Prostate gland (tissue), 2 donors: ENCODE measurements around the gene PGF. TPM values are rescaled to one million over a fixed set of nuclear protein-coding genes. Genes with fewer than 3 reads are reported as not detected.
A peak's percentile ranks its signal among the peaks of the same experiment; 100 is the strongest.

Experiments used
- DNase-seq: peaks from one replicate; pipeline ENCODE4 v3.0.0-alpha.2; 2019; ENCODE audit warnings: low spot score
- H3K27ac ChIP-seq, 2 donors: fragments of 200-600 bp; sonication (generic); 2 replicates each; pipeline ENCODE4 v1.5.1; 2017 to 2019
- H3K27me3 ChIP-seq: fragments of 200-600 bp; sonication (generic); replicated peaks from 2 replicates; pipeline ENCODE4 v1.5.1; 2019; ENCODE audit not compliant: insufficient read depth
- H3K36me3 ChIP-seq, 2 donors: fragments of 200-600 bp; sonication (generic); 1 replicate in 1 of 2; 2 replicates in 1 of 2; pipeline versions ENCODE4 v1.5.1 to v1.8.1; 2017 to 2019
- H3K4me1 ChIP-seq: fragments of 200-600 bp; sonication (generic); replicated peaks from 2 replicates; pipeline ENCODE4 v1.5.1; 2019
- H3K4me3 ChIP-seq, 2 donors: fragments of 200-600 bp; sonication (generic); 2 replicates each; pipeline ENCODE4 v1.5.1; 2017 to 2019
- H3K9me3 ChIP-seq: fragments of 200-600 bp; sonication (generic); 2 replicates; pipeline ENCODE4 v1.5.1; 2017
- CTCF ChIP-seq, 4 experiments: fragments of 200-600 bp in 2 of 4; fragments of 450-650 bp in 2 of 4; sonication (generic) in 2 of 4; IDR thresholded peaks; 1 replicate in 3 of 4; 2 replicates in 1 of 4; pipeline ENCODE4 v1.5.1; 2016 to 2019; ENCODE audit warnings: antibody characterized with exemption in 4 of 4, mild to moderate bottlenecking in 2 of 4, moderate library complexity in 2 of 4
- POLR2A ChIP-seq: fragments of 450-650 bp; IDR thresholded peaks from one replicate; pipeline ENCODE4 v1.6.1; 2016; ENCODE audit warnings: antibody characterized with exemption, mild to moderate bottlenecking
- POLR2AphosphoS5 ChIP-seq: sonication (generic); formaldehyde crosslinking; IDR thresholded peaks from one replicate; pipeline ENCODE4 v1.6.1; 2017; ENCODE audit warnings: antibody characterized with exemption
- WGBS: methylation state at CpG from one replicate; pipeline ENCODE4 v1.1.5; 2018; 5-methylcytosine and 5-hydroxymethylcytosine counted together
- intact Hi-C: fragments of 100-400 bp; cut with DNase I; formaldehyde crosslinking; loops from one replicate; pipeline ENCODE4 v1.14.2; 2022
- total RNA-seq, 2 donors: library from RNA; depleted of rRNA; stranded (reverse); fragments of >200 nt; gene quantifications; one replicate each; pipeline ENCODE4 v1.1.0, GENCODE V29; 2016

Gene PGF
- total RNA-seq, 2 donors from 2014 or later, result 7.9 to 16.2 TPM

GRCh38 chr14:74921053-74921620 is 34.3 kb downstream of the PGF start:
- Histone ChIP-seq H3K9me3 (no peaks in the 10 kb centered on the region), H3K27ac (no peak overlapping the region), H3K4me1 (no peaks in the 10 kb centered on the region), H3K27me3 (no peaks in the 10 kb centered on the region), H3K4me3 (no peak overlapping the region), H3K36me3 (no peaks in the 10 kb centered on the region)
- intact Hi-C loops, result no loop called here
- TF ChIP-seq CTCF (IDR thresholded peaks at IDR 0.05) (no peak), POLR2AphosphoS5 (no peak), POLR2A (no peak)
- WGBS, result 95% methylated on average over 19 of the region's 19 CpGs
- DNase-seq, result no peak

- no peaks in the 10 kb centered on the region for H3K27me3 ChIP-seq
- H3K9me3 ChIP-seq, result no peaks in the 10 kb centered on the region
- no peaks in the 10 kb centered on the region for H3K4me1 ChIP-seq
- intact Hi-C loops, result no loop called here
- no peak overlapping the region for H3K27ac ChIP-seq
- 96% methylated on average over 4 of the region's 4 CpGs for WGBS
- H3K4me3 ChIP-seq, result no peak overlapping the region
- H3K36me3 ChIP-seq, result no peaks in the 10 kb centered on the region
- TF ChIP-seq CTCF (IDR thresholded peaks at IDR 0.05) (no peak), POLR2AphosphoS5 (no peak), POLR2A (no peak)
- no peak for DNase-seq
Observed at GRCh38 chr14:74920281-74920680, 35.1 kb downstream of the PGF start.

GRCh38 chr14:74919421-74920165 is 35.8 kb downstream of the PGF start:
- Histone ChIP-seq H3K36me3 (no peaks in the 10 kb centered on the region), H3K27me3 (no peaks in the 10 kb centered on the region), H3K4me3 (no peak overlapping the region), H3K27ac (no peak overlapping the region), H3K4me1 (no peaks in the 10 kb centered on the region), H3K9me3 (no peaks in the 10 kb centered on the region)
- WGBS, result 90% methylated on average over 22 of the region's 22 CpGs
- DNase-seq, result no peak
- intact Hi-C loops, result no loop called here
- TF ChIP-seq POLR2AphosphoS5, result no peak
- no peak for TF ChIP-seq POLR2A
- TF ChIP-seq CTCF (IDR thresholded peaks at IDR 0.05), result no peak

- Histone ChIP-seq H3K4me1 (no peaks in the 10 kb centered on the region), H3K9me3 (no peaks in the 10 kb centered on the region), H3K4me3 (no peak overlapping the region), H3K36me3 (no peaks in the 10 kb centered on the region), H3K27me3 (no peaks in the 10 kb centered on the region), H3K27ac (no peak overlapping the region)
- intact Hi-C loops, result no loop called here
- TF ChIP-seq CTCF (IDR thresholded peaks at IDR 0.05) (no peak), POLR2AphosphoS5 (no peak), POLR2A (no peak)
- 92% methylated on average over 8 of the region's 9 CpGs for WGBS
- no peak for DNase-seq
Observed at GRCh38 chr14:74918380-74918779, 37.0 kb downstream of the PGF start.

- intact Hi-C loops, result no loop called here
- no peak for TF ChIP-seq POLR2A
- peak; percentile 73 for TF ChIP-seq POLR2AphosphoS5
- Histone ChIP-seq H3K36me3 (no peaks in the 10 kb centered on the region), H3K4me3 (no peak overlapping the region), H3K4me1 (no peaks in the 10 kb centered on the region), H3K27ac (peak overlapping the region; percentile 2 to 47), H3K27me3 (no peaks in the 10 kb centered on the region), H3K9me3 (no peaks in the 10 kb centered on the region)
- peak; percentile 77 for DNase-seq
- WGBS, result 12% methylated on average over 13 of the region's 13 CpGs
Observed at GRCh38 chr14:74917646-74918081, 37.7 kb downstream of the PGF start.
